WERI-Rb-1 (cell line): Measurements from ENCODE around the gene ZNF674.

ENCODE experiments used
- DNase-seq: peaks from one replicate; pipeline ENCODE4 v3.0.0-alpha.2; 2020
- H3K27ac ChIP-seq: fragments of 250-450 bp; sonication (Bioruptor Pico); 2 replicates; pipeline ENCODE4 v1.5.1; 2020; ENCODE audit warnings: mild to moderate bottlenecking, moderate library complexity
- H3K27me3 ChIP-seq: fragments of 250-450 bp; sonication (Bioruptor Pico); 2 replicates; pipeline ENCODE4 v1.5.1; 2021; ENCODE audit warnings: mild to moderate bottlenecking, low read depth, moderate library complexity; ENCODE audit not compliant: insufficient read depth, severe bottlenecking
- H3K36me3 ChIP-seq: fragments of 250-450 bp; sonication (Bioruptor Pico); 2 replicates; pipeline ENCODE4 v1.5.1; 2020; ENCODE audit warnings: mild to moderate bottlenecking, moderate library complexity
- H3K4me3 ChIP-seq: 2 replicates; pipeline ENCODE4 v1.5.1; 2011; ENCODE audit warnings: low read depth, mild to moderate bottlenecking, control low read depth, low read length
- H3K9me3 ChIP-seq: fragments of 250-450 bp; sonication (Bioruptor Pico); 2 replicates; pipeline ENCODE4 v1.5.1; 2021; ENCODE audit warnings: mild to moderate bottlenecking, moderate library complexity; ENCODE audit not compliant: severe bottlenecking
- CTCF ChIP-seq: IDR thresholded peaks from 2 replicates; pipeline ENCODE4 v1.5.1; 2011; ENCODE audit warnings: low read depth, mild to moderate bottlenecking, control low read depth, inconsistent platforms, low read length

Gene ZNF674

GRCh38 chrX:46561824-46562657, 16.8 kb upstream of the ZNF674 start:
- DNase-seq, result no peak

GRCh38 chrX:46559062-46559461, 13.8 kb upstream of the ZNF674 start:
- Histone ChIP-seq H3K4me3 (no peak overlapping the region), H3K27me3 (no peaks in the 10 kb centered on the region), H3K9me3 (no peaks in the 10 kb centered on the region), H3K27ac (no peak overlapping the region), H3K36me3 (no peaks in the 10 kb centered on the region)
- no peak for TF ChIP-seq CTCF
- DNase-seq, result no peak

More at GRCh38 chrX:46561824-46562657, 16.8 kb upstream of the ZNF674 start:
- Histone ChIP-seq H3K9me3 (no peaks in the 10 kb centered on the region), H3K27me3 (no peaks in the 10 kb centered on the region), H3K27ac (no peak overlapping the region), H3K4me3 (no peak overlapping the region), H3K36me3 (no peaks in the 10 kb centered on the region)
- no peak for TF ChIP-seq CTCF

- TF ChIP-seq CTCF, result no peak
- H3K9me3 ChIP-seq, result no peaks in the 10 kb centered on the region
- no peak for DNase-seq
- H3K27ac ChIP-seq, result no peak overlapping the region
- no peak overlapping the region for H3K4me3 ChIP-seq
- no peaks in the 10 kb centered on the region for H3K36me3 ChIP-seq
- H3K27me3 ChIP-seq, result no peaks in the 10 kb centered on the region
These were observed 9.7 kb upstream of the ZNF674 start for GRCh38 chrX:46554942-46555341.

- H3K4me3 ChIP-seq, result no peak overlapping the region
- H3K9me3 ChIP-seq, result no peaks in the 10 kb centered on the region
- H3K27ac ChIP-seq, result no peak overlapping the region
- DNase-seq, result no peak
- H3K27me3 ChIP-seq, result no peaks in the 10 kb centered on the region
- no peaks in the 10 kb centered on the region for H3K36me3 ChIP-seq
- TF ChIP-seq CTCF, result no peak
These were observed 8.7 kb upstream of the ZNF674 start for GRCh38 chrX:46553935-46554334.

GRCh38 chrX:46551494-46552128, 6.4 kb upstream of the ZNF674 start:
- Histone ChIP-seq H3K27ac (no peak overlapping the region), H3K36me3 (peaks cover 4% of the 10 kb centered on the region; the same call in 1 of the 2 replicates), H3K27me3 (no peaks in the 10 kb centered on the region), H3K4me3 (no peak overlapping the region), H3K9me3 (no peaks in the 10 kb centered on the region)
- peak; percentile 24 for DNase-seq
- no peak for TF ChIP-seq CTCF
